Measurements from ENCODE around the gene FAM199X.
"Not testable (repeated sequence)": the region's sequence is repeated elsewhere in the genome, so short reads cannot be mapped to it uniquely, and the experiment has no call there.

FAM199X gene

GRCh38 chrX:104193485-104193884 lies 27.2 kb downstream of the FAM199X start:
- no peak for DNase-seq

GRCh38 chrX:104195013-104195412 lies 28.8 kb downstream of the FAM199X start:
- no peak for DNase-seq

- no peak for DNase-seq
These were observed 29.3 kb downstream of the FAM199X start for GRCh38 chrX:104195489-104196084.

- no peak for DNase-seq
These were observed 39.3 kb downstream of the FAM199X start for GRCh38 chrX:104205548-104205947.

GRCh38 chrX:104211187-104211586 lies 44.9 kb downstream of the FAM199X start:
- no peak for DNase-seq

- DNase-seq = not testable (repeated sequence)
These were observed 63.8 kb downstream of the FAM199X start for GRCh38 chrX:104230060-104230459.
